ENCODE results near the gene PZP.

Gene PZP

GRCh38 chr12:9123781-9124382 lies 84.3 kb downstream of the PZP start:
- Histone ChIP-seq H3K9ac (ENCODE audit: low read length) (no peak overlapping the region), H3K4ac (ENCODE audit: low read depth, low read length) (no peak overlapping the region), H3K27me3 (ENCODE audit: insufficient read depth, low read length) (no peaks in the 10 kb centered on the region), H3K23ac (ENCODE audit: low read length) (no peak overlapping the region), H2AFZ (ENCODE audit: insufficient read depth, low read length, poor library complexity) (no peak overlapping the region), H3K79me1 (ENCODE audit: low read length) (no peaks in the 10 kb centered on the region), H3K14ac (ENCODE audit: low read length) (no peak overlapping the region), H4K91ac (ENCODE audit: low read depth, low read length) (no peak overlapping the region), H3K4me2 (ENCODE audit: low read length) (no peak overlapping the region), H2BK5ac (ENCODE audit: low read depth, low read length, poor library complexity) (no peak overlapping the region), H3K9me3 (ENCODE audit: insufficient read depth, low read depth, low read length) (peaks cover 6% of the 10 kb centered on the region), H2AK5ac (ENCODE audit: low read length) (no peak overlapping the region), H3K79me2 (ENCODE audit: control insufficient read depth, insufficient read depth, low read length, poor library complexity) (no peaks in the 10 kb centered on the region), H4K12ac (ENCODE audit: low read depth, low read length) (no peak overlapping the region), H2BK12ac (ENCODE audit: low read length) (no peak overlapping the region), H3K4me3 (ENCODE audit: low read depth, low read length) (no peak overlapping the region), H4K8ac (ENCODE audit: low read depth, low read length) (no peak overlapping the region), H3K36me3 (ENCODE audit: control insufficient read depth in 1 of 2, insufficient read depth in 2 of 2, low read length in 2 of 2) (no peaks in the 10 kb centered on the region), H3K27ac (ENCODE audit: low read depth, low read length) (no peak overlapping the region), H2BK120ac (ENCODE audit: insufficient read depth, low read length, poor library complexity) (no peak overlapping the region), H3K18ac (ENCODE audit: low read length) (no peak overlapping the region), H3K4me1 (ENCODE audit: control insufficient read depth in 1 of 2, insufficient read depth in 2 of 2, low read length in 2 of 2) (no peaks in the 10 kb centered on the region)
- DNase-seq: no peak
- no CpG with 5 or more reads among the region's 14 CpGs for WGBS (ENCODE audit: extremely low coverage, insufficient coverage, insufficient read length)

GRCh38 chr12:9122091-9122609 lies 86.0 kb downstream of the PZP start:
- H3K79me1 ChIP-seq (ENCODE audit: low read length): no peaks in the 10 kb centered on the region
- H3K36me3 ChIP-seq (ENCODE audit: control insufficient read depth in 1 of 2, insufficient read depth in 2 of 2, low read length in 2 of 2): no peaks in the 10 kb centered on the region
- H3K9ac ChIP-seq (ENCODE audit: low read length): no peak overlapping the region
- H2BK5ac ChIP-seq (ENCODE audit: low read depth, low read length, poor library complexity): no peak overlapping the region
- no peak overlapping the region for H3K4me2 ChIP-seq (ENCODE audit: low read length)
- no peak overlapping the region for H2AK5ac ChIP-seq (ENCODE audit: low read length)
- H3K23ac ChIP-seq (ENCODE audit: low read length): no peak overlapping the region
- no peaks in the 10 kb centered on the region for H3K9me3 ChIP-seq (ENCODE audit: insufficient read depth, low read depth, low read length)
- no peak overlapping the region for H2AFZ ChIP-seq (ENCODE audit: insufficient read depth, low read length, poor library complexity)
- H4K8ac ChIP-seq (ENCODE audit: low read depth, low read length): no peak overlapping the region
- H3K79me2 ChIP-seq (ENCODE audit: control insufficient read depth, insufficient read depth, low read length, poor library complexity): no peaks in the 10 kb centered on the region
- H3K4ac ChIP-seq (ENCODE audit: low read depth, low read length): no peak overlapping the region
- no peak overlapping the region for H2BK12ac ChIP-seq (ENCODE audit: low read length)
- H3K27ac ChIP-seq (ENCODE audit: low read depth, low read length): no peak overlapping the region
- no peak overlapping the region for H3K18ac ChIP-seq (ENCODE audit: low read length)
- H3K4me3 ChIP-seq (ENCODE audit: low read depth, low read length): no peak overlapping the region
- no peak overlapping the region for H4K12ac ChIP-seq (ENCODE audit: low read depth, low read length)
- H3K27me3 ChIP-seq (ENCODE audit: insufficient read depth, low read length): no peaks in the 10 kb centered on the region
- no CpG with 5 or more reads among the region's 3 CpGs for WGBS (ENCODE audit: extremely low coverage, insufficient coverage, insufficient read length)
- no peak overlapping the region for H4K91ac ChIP-seq (ENCODE audit: low read depth, low read length)
- DNase-seq: no peak
- H2BK120ac ChIP-seq (ENCODE audit: insufficient read depth, low read length, poor library complexity): no peak overlapping the region
- no peaks in the 10 kb centered on the region for H3K4me1 ChIP-seq (ENCODE audit: control insufficient read depth in 1 of 2, insufficient read depth in 2 of 2, low read length in 2 of 2)
- H3K14ac ChIP-seq (ENCODE audit: low read length): no peak overlapping the region

- no CpG with 5 or more reads among the region's 10 CpGs for WGBS (ENCODE audit: extremely low coverage, insufficient coverage, insufficient read length)
- Histone ChIP-seq H3K18ac (ENCODE audit: low read length) (no peak overlapping the region), H3K23ac (ENCODE audit: low read length) (no peak overlapping the region), H3K36me3 (ENCODE audit: control insufficient read depth in 1 of 2, insufficient read depth in 2 of 2, low read length in 2 of 2) (no peaks in the 10 kb centered on the region), H3K27ac (ENCODE audit: low read depth, low read length) (no peak overlapping the region), H3K27me3 (ENCODE audit: insufficient read depth, low read length) (no peaks in the 10 kb centered on the region), H4K91ac (ENCODE audit: low read depth, low read length) (no peak overlapping the region), H2BK120ac (ENCODE audit: insufficient read depth, low read length, poor library complexity) (no peak overlapping the region), H3K14ac (ENCODE audit: low read length) (no peak overlapping the region), H2BK12ac (ENCODE audit: low read length) (no peak overlapping the region), H3K79me1 (ENCODE audit: low read length) (no peaks in the 10 kb centered on the region), H2AFZ (ENCODE audit: insufficient read depth, low read length, poor library complexity) (no peak overlapping the region), H3K4me2 (ENCODE audit: low read length) (no peak overlapping the region), H3K4me3 (ENCODE audit: low read depth, low read length) (no peak overlapping the region), H4K12ac (ENCODE audit: low read depth, low read length) (no peak overlapping the region), H3K4me1 (ENCODE audit: control insufficient read depth in 1 of 2, insufficient read depth in 2 of 2, low read length in 2 of 2) (no peaks in the 10 kb centered on the region), H2AK5ac (ENCODE audit: low read length) (no peak overlapping the region), H3K9me3 (ENCODE audit: insufficient read depth, low read depth, low read length) (no peaks in the 10 kb centered on the region), H2BK5ac (ENCODE audit: low read depth, low read length, poor library complexity) (no peak overlapping the region), H4K8ac (ENCODE audit: low read depth, low read length) (no peak overlapping the region), H3K9ac (ENCODE audit: low read length) (no peak overlapping the region), H3K4ac (ENCODE audit: low read depth, low read length) (no peak overlapping the region), H3K79me2 (ENCODE audit: control insufficient read depth, insufficient read depth, low read length, poor library complexity) (no peaks in the 10 kb centered on the region)
- DNase-seq: no peak
Observed at GRCh38 chr12:9120487-9121184, 87.6 kb downstream of the PZP start.

- H2BK5ac ChIP-seq (ENCODE audit: low read depth, low read length, poor library complexity): no peak overlapping the region
- no peak overlapping the region for H3K27ac ChIP-seq (ENCODE audit: low read depth, low read length)
- whole genome bisulfite sequencing (ENCODE audit: extremely low coverage, insufficient coverage, insufficient read length): no CpG with 5 or more reads among the region's 3 CpGs
Observed at GRCh38 chr12:9118158-9118557, 90.0 kb downstream of the PZP start.

More at GRCh38 chr12:9118158-9118557, 90.0 kb downstream of the PZP start:
- Histone ChIP-seq H3K4me2 (ENCODE audit: low read length) (no peak overlapping the region), H3K23ac (ENCODE audit: low read length) (no peak overlapping the region), H3K4ac (ENCODE audit: low read depth, low read length) (no peak overlapping the region), H4K12ac (ENCODE audit: low read depth, low read length) (no peak overlapping the region), H2BK12ac (ENCODE audit: low read length) (no peak overlapping the region), H4K8ac (ENCODE audit: low read depth, low read length) (no peak overlapping the region), H2AK5ac (ENCODE audit: low read length) (no peak overlapping the region), H3K79me2 (ENCODE audit: control insufficient read depth, insufficient read depth, low read length, poor library complexity) (no peaks in the 10 kb centered on the region), H3K9ac (ENCODE audit: low read length) (no peak overlapping the region), H2AFZ (ENCODE audit: insufficient read depth, low read length, poor library complexity) (no peak overlapping the region), H2BK120ac (ENCODE audit: insufficient read depth, low read length, poor library complexity) (no peak overlapping the region), H3K27me3 (ENCODE audit: insufficient read depth, low read length) (no peaks in the 10 kb centered on the region), H3K18ac (ENCODE audit: low read length) (no peak overlapping the region), H3K36me3 (ENCODE audit: control insufficient read depth in 1 of 2, insufficient read depth in 2 of 2, low read length in 2 of 2) (no peaks in the 10 kb centered on the region), H3K4me1 (ENCODE audit: control insufficient read depth in 1 of 2, insufficient read depth in 2 of 2, low read length in 2 of 2) (no peaks in the 10 kb centered on the region), H4K91ac (ENCODE audit: low read depth, low read length) (no peak overlapping the region), H3K14ac (ENCODE audit: low read length) (no peak overlapping the region), H3K4me3 (ENCODE audit: low read depth, low read length) (no peak overlapping the region), H3K9me3 (ENCODE audit: insufficient read depth, low read depth, low read length) (no peaks in the 10 kb centered on the region), H3K79me1 (ENCODE audit: low read length) (no peaks in the 10 kb centered on the region)
- DNase-seq: peak; percentile 27 to 40
